Activated CD4-positive, alpha-beta memory T cell treated with anti-CD3 and anti-CD28 coated beads for 36 hours (primary cell): ENCODE measurements around the gene TMEM72. TPM values are rescaled to one million over a fixed set of nuclear protein-coding genes. Genes with fewer than 3 reads are reported as not detected.

ENCODE experiments used
- CTCF ChIA-PET: fragments of 350-600 bp; sonication (Branson Sonifier 250); formaldehyde crosslinking; loops from one replicate; lab custom pipeline; 2021; ENCODE audit warnings: antibody characterized with exemption, inconsistent platforms; lab: Charles Lee
- POLR2A ChIA-PET: fragments of 350-600 bp; sonication (Branson Sonifier 250); formaldehyde crosslinking; loops from one replicate; lab custom pipeline; 2021; ENCODE audit warnings: antibody characterized with exemption; lab: Charles Lee
- DNase-seq: peaks from one replicate; pipeline ENCODE4 v3.0.0-alpha.2; 2020
- H3K27ac Mint-ChIP-seq: one replicate; pipeline ENCODE4 v1.8.0; 2021; ENCODE audit warnings: mixed read lengths
- H3K27me3 Mint-ChIP-seq: one replicate; pipeline ENCODE4 v1.8.0; 2021; ENCODE audit warnings: mixed read lengths
- H3K36me3 Mint-ChIP-seq: one replicate; pipeline ENCODE4 v1.8.0; 2021; ENCODE audit warnings: mixed read lengths
- H3K4me1 Mint-ChIP-seq: one replicate; pipeline ENCODE4 v1.8.0; 2021; ENCODE audit warnings: low read depth, mixed read lengths
- H3K4me3 Mint-ChIP-seq: one replicate; pipeline ENCODE4 v1.8.0; 2021; ENCODE audit warnings: mild to moderate bottlenecking, mixed read lengths
- H3K9me3 Mint-ChIP-seq: one replicate; pipeline ENCODE4 v1.8.0; 2021; ENCODE audit warnings: mixed read lengths
- intact Hi-C: fragments of 100-400 bp; cut with micrococcal nuclease; formaldehyde crosslinking; loops from one replicate; pipeline ENCODE4 v1.15.1; 2023
- total RNA-seq, 2 experiments: library from RNA; stranded (reverse); gene quantifications; one replicate each; pipeline ENCODE4 v1.2.3, GENCODE V29; 2021

TMEM72 gene
- total RNA-seq, 2 experiments from 2014 or later: not detected

DNA sequence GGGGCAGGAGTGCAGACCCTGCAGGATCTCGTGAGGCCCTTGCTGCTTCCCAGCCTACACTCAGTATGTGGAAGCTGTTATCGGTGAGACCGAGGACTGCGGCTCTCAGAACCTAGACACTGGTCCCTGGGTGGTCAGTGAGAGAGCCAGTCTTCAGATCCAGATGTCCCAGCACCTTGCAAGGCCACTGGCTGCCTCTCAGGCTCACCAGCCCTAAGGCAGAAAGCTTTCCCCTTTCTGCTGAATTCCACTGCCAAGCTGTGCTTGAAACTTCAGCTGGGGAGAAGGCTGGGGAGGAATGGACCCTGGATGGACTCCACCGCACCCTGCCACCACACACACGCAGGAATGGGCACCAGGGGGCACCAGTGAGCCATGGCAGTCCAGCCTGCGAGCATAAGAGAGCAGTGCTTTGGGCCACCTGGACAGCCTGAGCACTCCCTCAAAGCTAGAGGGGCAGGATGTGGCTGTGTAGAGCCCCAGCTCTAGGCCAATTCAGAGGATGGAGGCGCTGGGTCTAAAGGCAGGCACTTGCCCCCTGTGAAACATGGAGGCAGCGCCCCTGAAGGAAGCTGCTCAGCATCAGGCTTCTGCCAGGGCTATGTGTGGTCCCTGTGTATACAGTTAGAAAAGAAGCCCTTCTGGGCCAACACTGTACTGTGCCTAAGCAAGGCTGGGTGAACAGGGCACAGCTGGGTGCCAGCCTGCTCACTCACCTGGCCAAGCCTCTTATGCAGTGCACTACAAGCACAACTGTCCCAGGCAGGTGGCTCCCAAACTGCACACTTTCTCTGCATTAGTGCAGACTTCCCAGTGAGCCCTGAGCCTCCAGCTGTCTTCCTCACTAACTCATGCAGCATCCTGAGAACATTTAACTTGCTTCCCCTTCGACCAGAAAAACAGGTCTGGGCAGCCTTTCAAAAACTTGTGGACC lies 21.6 kb downstream of the TMEM72 start:
- peaks cover 5% of the 10 kb centered on the region for H3K4me1 Mint-ChIP-seq
- H3K4me3 Mint-ChIP-seq: no peak overlapping the region
- ChIA-PET POLR2A (interaction anchor here (0.8 kb wide), 1 partner anchor 44 kb away, joined by 3 read pairs; no protein-coding TSS in a partner anchor), CTCF (interaction anchor here (0.6 to 2.5 kb wide), 28 partner anchors 11 to 557 kb away, joined by 3 to 28 read pairs (median 4); partner anchors contain the start of genes DEPP1 and RASSF4)
- intact Hi-C loops: loop anchor here (1.0 to 2.0 kb wide), 2 partner anchors 42 to 68 kb away; partner anchors contain the start of gene ZNF22
- H3K36me3 Mint-ChIP-seq: no peaks in the 10 kb centered on the region
- H3K9me3 Mint-ChIP-seq: no peaks in the 10 kb centered on the region
- no peak overlapping the region for H3K27ac Mint-ChIP-seq
- no peaks in the 10 kb centered on the region for H3K27me3 Mint-ChIP-seq
- DNase-seq: peak; percentile 86

DNA sequence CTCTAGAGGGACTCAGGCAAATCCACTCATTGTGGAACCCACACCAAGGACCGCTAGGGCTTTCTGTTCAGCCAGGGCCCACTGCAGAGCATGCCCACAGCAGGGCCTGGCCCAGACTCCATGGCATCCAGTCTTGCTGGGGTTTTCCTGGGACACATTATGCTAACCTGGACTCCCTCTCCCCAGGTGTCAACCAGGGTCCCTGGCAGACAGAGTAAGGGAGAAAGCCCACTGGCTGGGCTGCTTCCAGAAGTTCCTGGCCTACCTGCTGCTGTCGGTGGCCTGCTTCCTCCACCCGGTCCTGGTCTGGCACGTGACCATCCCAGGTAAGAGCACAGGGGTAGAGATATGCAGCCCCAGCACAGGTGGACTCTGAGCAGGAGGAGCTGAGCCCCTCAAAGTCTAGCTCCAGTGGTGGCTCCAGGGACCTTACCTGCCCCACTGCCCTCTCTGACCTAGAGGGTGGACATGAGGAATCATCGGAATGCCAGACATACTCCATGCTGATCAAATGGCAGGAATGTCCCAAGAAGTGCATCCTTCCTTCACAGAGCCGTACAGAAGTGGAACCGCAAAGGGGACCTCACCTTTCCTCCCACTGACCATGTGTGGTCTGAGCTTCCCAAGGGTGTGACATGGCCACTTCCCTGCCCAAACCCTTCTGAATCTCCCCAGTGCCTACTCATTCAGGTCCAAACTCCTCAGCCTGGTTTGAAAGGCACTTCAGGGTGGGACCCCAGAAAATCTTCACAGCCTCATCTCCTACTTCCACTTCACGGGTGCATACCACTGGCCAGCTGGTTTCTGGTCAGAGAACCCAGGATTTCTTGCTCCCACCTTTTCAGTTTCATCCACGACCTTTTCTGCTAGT lies 22.5 kb downstream of the TMEM72 start:
- H3K27ac Mint-ChIP-seq: no peak overlapping the region
- H3K27me3 Mint-ChIP-seq: no peaks in the 10 kb centered on the region
- CTCF ChIA-PET: interaction anchor here (0.6 to 2.5 kb wide), 22 partner anchors 10 to 558 kb away, joined by 3 to 28 read pairs (median 5); partner anchors contain the start of genes DEPP1 and RASSF4
- POLR2A ChIA-PET: interaction anchor here (0.8 kb wide), 1 partner anchor 43 kb away, joined by 3 read pairs; no protein-coding TSS in a partner anchor
- H3K4me1 Mint-ChIP-seq: peaks cover 5% of the 10 kb centered on the region
- no peaks in the 10 kb centered on the region for H3K36me3 Mint-ChIP-seq
- intact Hi-C loops: loop anchor here (2.0 kb wide), 1 partner anchor 67 kb away; the partner anchor contains the start of gene ZNF22
- DNase-seq: no peak
- no peaks in the 10 kb centered on the region for H3K9me3 Mint-ChIP-seq
- no peak overlapping the region for H3K4me3 Mint-ChIP-seq

DNA sequence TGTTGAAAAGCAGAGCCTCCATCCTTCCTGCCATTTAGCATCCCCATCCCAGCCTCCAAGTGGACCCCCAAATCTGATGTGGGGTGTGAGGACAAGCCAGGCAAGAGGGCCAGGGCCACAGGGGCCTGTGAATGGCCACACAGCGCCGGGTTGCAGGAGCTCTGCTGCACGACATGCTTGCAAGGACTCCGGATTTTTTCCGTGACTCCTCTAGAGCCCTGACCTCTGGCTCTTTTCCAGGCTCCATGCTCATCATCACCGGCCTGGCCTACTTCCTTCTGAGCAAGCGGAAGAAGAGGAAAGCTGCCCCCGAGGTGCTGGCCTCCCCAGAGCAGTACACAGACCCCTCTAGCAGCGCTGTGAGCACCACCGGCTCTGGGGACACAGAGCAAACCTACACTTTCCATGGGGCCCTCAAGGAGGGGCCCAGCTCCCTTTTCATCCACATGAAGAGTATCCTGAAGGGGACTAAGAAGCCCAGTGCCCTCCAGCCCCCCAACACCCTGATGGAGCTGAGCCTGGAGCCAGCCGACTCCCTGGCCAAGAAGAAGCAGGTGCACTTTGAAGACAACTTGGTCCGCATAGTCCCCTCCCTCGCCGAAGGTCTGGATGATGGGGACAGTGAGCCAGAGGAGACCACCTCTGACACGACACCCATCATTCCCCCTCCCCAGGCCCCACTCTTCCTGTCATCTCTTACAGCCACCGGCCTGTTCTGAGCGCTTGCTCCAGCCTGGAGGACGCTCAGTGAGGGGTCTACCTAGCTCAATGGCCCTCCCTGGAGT lies 23.5 kb downstream of the TMEM72 start:
- peaks cover 5% of the 10 kb centered on the region for H3K4me1 Mint-ChIP-seq
- ChIA-PET CTCF (interaction anchor here (1.5 to 2.0 kb wide), 2 partner anchors 9 to 33 kb away, joined by 3 to 7 read pairs; no protein-coding TSS in a partner anchor), POLR2A (no interaction called here)
- H3K27ac Mint-ChIP-seq: no peak overlapping the region
- H3K4me3 Mint-ChIP-seq: no peak overlapping the region
- DNase-seq: no peak
- H3K27me3 Mint-ChIP-seq: no peaks in the 10 kb centered on the region
- H3K36me3 Mint-ChIP-seq: no peaks in the 10 kb centered on the region
- peaks cover 5% of the 10 kb centered on the region for H3K9me3 Mint-ChIP-seq
- intact Hi-C loops: no loop called here

DNA sequence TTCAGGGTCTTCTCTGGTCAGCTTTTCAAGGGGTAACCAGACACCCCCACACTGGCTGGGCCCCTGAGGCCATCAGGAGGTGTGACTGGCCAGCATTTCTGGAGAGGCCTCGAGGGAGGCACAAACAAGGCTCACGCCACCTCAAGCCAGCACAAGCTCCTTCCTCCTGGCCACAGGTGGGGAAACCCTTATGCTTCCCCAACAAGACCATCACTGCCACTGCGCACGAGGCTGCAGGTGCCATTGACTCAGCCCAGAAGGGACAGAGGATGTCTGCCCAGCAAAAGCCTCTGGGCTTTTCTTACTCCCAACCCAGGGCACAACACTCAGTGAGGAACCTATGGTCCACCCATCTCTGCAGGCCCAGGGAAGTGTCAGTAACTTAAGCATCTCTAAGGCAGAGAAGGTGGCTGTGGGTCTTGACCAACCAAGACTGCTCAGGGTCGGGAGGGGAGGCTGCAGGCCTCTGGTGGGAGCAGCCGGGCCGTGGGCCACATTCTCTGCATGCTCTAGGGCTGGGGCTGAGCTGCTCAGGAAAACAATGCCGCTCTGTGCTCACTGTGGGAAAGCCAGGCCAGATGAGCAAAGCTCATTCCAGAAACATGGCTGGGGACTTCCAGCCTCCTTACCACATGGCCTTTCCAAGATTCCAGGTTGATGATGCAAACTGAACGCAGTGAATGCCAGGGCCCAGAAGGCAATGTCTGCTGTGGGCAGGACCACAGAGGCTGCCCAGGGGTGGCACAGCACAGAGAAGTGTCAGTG lies 24.2 kb downstream of the TMEM72 start:
- H3K27me3 Mint-ChIP-seq: no peaks in the 10 kb centered on the region
- DNase-seq: no peak
- H3K4me1 Mint-ChIP-seq: peaks cover 5% of the 10 kb centered on the region
- H3K4me3 Mint-ChIP-seq: no peak overlapping the region
- CTCF ChIA-PET: interaction anchor here (1.5 kb wide), 1 partner anchor 34 kb away, joined by 3 read pairs; no protein-coding TSS in a partner anchor
- intact Hi-C loops: no loop called here
- peaks cover 7% of the 10 kb centered on the region for H3K9me3 Mint-ChIP-seq
- H3K27ac Mint-ChIP-seq: no peak overlapping the region
- H3K36me3 Mint-ChIP-seq: no peaks in the 10 kb centered on the region
- POLR2A ChIA-PET: no interaction called here

DNA sequence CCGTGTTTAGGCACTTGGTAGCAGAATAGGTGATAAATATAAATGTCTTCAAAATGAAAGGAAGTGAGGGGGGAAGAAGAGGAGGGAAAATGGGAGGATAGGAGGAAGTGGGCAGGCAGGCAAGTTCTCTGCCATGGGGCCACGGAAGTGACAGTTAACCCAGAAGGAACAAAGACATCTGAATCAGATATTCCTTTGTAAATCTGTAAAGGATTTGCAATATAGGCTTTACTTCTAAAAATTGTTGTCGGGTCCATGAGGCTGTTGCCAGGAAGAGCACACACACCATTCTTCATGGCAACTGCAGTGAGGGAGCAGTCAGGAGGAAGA lies 24.8 kb downstream of the TMEM72 start:
- peaks cover 7% of the 10 kb centered on the region for H3K9me3 Mint-ChIP-seq

DNA sequence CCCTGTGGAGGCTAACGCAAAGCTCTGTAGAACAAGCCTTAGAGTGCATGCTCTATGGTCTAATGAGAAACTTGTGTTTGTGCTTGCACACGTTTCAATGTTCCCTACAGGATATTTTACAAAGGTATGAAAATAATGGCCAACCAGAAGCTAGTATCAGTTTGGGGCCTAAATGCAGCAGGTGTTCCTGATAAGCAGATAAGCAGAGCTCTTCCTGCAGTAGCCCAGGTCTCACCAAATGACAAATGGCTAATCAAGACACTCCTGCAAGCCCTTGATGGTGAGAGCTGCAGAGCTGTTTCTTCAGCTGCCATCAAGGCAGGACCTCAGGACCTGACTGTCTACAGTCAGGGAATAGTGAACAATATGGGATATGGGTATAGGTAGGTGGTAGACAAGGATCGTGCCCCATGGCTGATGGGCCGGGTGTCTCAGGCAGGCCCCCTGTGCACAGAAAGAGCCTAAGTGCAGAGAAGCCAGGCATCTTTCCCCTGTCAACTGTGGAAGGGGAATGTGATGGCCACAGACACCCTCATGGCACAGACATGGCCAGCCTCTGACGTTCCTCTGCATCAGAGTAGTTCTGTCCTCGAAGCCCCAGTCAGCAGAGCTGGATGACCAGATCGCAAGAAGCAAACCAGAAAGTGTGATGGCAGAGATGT lies 25.3 kb downstream of the TMEM72 start:
- Mint-ChIP-seq H3K27me3 (no peaks in the 10 kb centered on the region), H3K27ac (no peak overlapping the region), H3K36me3 (no peaks in the 10 kb centered on the region), H3K9me3 (peaks cover 7% of the 10 kb centered on the region), H3K4me1 (peaks cover 5% of the 10 kb centered on the region), H3K4me3 (no peak overlapping the region)
- ChIA-PET POLR2A (no interaction called here), CTCF (no interaction called here)
- intact Hi-C loops: no loop called here
- DNase-seq: no peak

More for the DNA sequence above, 24.8 kb downstream of the TMEM72 start:
- no peak for DNase-seq
- Mint-ChIP-seq H3K36me3 (no peaks in the 10 kb centered on the region), H3K27ac (no peak overlapping the region), H3K4me1 (peaks cover 5% of the 10 kb centered on the region), H3K4me3 (no peak overlapping the region), H3K27me3 (no peaks in the 10 kb centered on the region)
- intact Hi-C loops: no loop called here
- CTCF ChIA-PET: no interaction called here
- POLR2A ChIA-PET: no interaction called here

DNA sequence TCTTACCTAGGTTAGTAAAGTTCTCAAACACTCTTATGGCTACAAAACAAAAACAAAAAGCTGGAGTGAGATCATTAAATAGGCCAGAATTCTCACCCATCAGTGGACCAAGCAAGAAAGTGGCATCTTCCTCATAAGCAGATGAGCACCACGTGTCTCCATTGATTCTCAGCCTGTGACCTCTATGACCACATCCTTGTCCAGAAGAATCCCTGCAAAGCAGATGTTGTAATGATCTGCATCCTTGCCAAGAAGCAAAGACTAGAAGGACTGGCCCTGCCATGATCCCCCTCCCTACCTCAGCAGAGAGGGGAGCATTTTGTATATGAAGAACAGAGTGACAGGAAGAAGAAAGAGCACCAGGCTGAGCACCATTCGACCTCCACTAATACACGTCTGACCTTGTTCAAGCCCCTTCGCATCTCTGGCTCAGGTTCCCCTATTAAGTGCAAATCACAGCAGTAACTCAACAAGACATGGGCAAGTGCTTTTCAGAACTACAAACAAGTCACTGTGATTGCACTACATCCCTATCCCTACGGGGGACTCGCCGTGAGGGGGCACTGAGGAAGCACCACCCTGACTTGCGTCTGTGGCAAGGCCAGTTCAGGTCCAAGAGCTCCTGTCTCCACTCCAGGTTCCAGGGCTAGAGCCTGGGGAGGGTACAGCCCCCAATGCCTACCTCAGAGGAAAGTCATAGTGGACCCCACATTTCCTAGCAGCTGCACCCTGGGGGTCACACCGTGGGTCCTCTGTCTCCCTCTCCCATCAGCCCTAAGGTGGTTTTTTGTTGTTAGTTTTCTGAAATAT lies 26.3 kb downstream of the TMEM72 start:
- H3K36me3 Mint-ChIP-seq: no peaks in the 10 kb centered on the region
- peaks cover 8% of the 10 kb centered on the region for H3K9me3 Mint-ChIP-seq
- POLR2A ChIA-PET: no interaction called here
- no peak overlapping the region for H3K4me3 Mint-ChIP-seq
- DNase-seq: no peak
- no peaks in the 10 kb centered on the region for H3K27me3 Mint-ChIP-seq
- intact Hi-C loops: no loop called here
- H3K27ac Mint-ChIP-seq: no peak overlapping the region
- CTCF ChIA-PET: interaction anchor here (0.6 kb wide), 1 partner anchor 10 kb away, joined by 3 read pairs; no protein-coding TSS in a partner anchor
- H3K4me1 Mint-ChIP-seq: peaks cover 5% of the 10 kb centered on the region

DNA sequence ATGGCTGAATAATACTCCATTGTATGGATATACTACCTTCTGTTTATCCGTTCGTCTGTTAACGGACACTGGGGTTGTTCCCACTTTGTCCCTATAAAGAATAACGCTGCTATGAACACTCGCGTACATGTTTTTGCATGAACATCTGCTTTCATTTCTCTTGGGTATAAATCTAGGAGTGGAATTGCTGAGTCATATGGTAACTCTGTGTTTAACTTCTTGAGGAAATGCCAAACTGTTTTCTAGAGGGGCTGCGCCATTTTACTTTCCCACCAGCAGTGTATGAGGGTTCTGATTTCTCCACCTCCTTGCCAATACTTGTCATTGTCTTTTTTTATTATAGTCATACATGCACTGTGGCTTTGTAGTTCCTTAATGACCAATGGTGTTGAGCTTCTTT lies 27.8 kb downstream of the TMEM72 start:
- no peak for DNase-seq
- Mint-ChIP-seq H3K4me3 (no peak overlapping the region), H3K27ac (no peak overlapping the region), H3K36me3 (peaks cover 2% of the 10 kb centered on the region), H3K9me3 (peaks cover 15% of the 10 kb centered on the region), H3K4me1 (peaks cover 5% of the 10 kb centered on the region), H3K27me3 (peaks cover 5% of the 10 kb centered on the region)
- intact Hi-C loops: no loop called here
- POLR2A ChIA-PET: no interaction called here
- CTCF ChIA-PET: no interaction called here

DNA sequence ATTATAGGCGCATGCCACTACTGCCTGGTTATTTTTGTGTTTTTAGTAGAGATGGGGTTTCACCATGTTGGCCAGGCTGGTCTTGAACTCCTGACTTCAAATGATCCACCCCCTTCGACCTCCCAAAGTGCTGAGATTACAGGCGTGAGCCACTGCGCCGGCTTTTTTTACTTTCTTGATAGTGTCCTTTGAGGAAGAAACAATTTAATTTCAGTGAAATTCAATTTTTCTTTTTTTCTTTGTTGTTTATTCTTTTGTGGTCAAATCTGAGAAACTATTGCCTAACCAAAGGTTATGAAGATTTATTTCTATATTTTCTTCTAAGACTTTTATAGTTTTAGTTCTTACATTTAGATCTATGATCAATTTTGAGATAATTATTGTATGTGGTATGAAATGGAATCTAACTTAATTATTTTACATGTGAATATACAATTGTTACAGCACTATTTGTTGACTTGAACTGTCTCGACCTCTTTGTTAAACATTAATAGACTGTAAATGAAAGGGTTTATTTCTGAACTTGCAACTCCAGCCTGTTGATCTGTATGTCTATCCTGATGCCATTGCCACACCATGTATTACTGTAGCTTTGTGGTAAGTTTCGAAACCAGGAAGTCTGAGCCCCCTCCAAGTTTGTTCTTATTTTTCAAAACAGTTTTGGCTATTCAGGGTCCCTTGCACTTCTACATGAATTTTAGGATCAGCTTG lies 28.7 kb downstream of the TMEM72 start:
- peaks cover 5% of the 10 kb centered on the region for H3K27me3 Mint-ChIP-seq
- intact Hi-C loops: no loop called here
- CTCF ChIA-PET: no interaction called here
- peaks cover 4% of the 10 kb centered on the region for H3K36me3 Mint-ChIP-seq
- H3K4me3 Mint-ChIP-seq: no peak overlapping the region
- DNase-seq: no peak
- H3K4me1 Mint-ChIP-seq: peaks cover 5% of the 10 kb centered on the region
- POLR2A ChIA-PET: no interaction called here
- peaks cover 24% of the 10 kb centered on the region for H3K9me3 Mint-ChIP-seq
- no peak overlapping the region for H3K27ac Mint-ChIP-seq
